Endometrium (tissue), 2 donors: ENCODE results near the gene CTTN.

Source experiments
- FAIRE-seq: peaks from 2 replicates; lab custom pipeline; 2012; peaks lifted over from hg19 to GRCh38; lab: Jason Lieb, UNC
- donor health status: control.
- donor health status: control.

CTTN gene

DNA sequence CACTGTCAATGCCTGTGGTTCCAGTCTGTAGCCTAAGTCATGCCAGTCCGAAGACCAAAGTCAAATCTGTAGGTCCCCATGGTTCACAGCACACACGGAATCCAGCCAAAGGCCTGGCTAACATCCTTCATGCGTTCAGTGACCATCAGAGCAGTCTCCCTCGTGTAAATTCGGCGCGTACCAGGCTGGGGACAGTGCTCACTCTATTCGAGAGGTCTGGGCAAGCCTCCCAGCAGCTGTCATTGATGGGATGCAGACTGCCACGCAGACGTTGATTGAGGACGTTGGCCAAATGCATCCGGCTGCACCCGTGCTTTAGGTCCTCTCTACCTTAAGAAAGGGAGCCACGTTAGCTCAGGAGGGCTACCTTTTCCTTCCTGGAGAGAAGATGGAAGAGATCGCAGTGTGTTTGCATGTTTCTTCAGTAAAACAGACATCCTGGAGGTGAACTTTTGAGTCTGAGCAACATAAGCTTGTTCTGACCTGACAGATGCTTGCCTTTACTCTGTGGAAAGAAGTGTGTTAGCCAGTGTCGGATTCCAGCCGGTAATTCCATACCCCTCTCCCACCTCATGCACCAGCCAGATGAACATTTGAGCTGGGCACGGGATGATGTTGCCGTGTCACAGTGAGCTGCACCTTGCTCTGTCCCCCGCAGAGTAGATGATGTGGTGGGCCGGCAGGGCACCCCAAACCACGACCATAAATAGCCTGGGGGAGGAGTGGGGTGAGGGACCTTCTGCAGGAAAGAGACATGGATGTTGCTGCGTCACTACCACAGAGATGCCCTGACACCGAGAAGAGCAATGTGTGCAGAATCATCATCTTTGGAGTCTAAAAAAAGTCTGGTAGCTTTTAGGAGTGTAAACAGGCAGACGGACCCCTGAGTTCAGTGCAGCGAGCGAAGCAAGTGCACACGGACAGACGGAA, 12.2 kb downstream of the CTTN start:
- FAIRE-seq: no peak

DNA sequence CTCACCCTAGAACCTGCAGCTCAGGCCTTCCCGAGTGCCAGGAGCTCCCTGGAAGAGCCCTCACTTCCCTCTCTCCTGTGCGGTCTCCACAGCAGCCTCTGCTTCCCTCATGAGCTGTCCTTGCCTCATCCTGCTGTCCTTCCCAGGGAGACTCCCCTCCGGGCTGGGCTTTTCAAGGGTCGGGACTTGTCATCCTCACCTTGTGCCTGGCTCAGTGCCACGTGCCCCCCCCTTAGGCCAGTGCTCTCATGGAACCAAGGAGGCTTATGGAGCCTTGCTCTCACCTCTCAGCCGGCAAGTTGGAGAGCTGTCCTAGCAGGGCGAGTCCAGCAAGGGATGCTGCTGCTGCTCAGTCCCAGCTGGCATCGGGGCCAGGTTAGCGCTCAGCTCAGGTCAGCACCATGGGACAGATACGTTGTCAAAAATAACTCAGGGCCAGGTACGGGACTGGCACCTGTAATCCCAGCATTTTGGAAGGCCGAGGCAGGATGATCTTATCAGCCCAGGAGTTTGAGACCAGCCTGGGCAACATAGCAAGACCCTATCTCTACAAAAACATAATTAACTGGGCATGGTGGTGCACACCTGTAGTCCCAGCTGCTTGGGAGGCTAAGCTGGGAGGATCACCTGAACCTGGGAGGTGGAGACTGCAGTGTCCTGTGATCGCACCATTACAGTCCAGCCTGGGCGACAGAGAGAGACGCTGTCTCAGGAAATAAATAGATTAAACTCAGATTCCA, 13.6 kb downstream of the CTTN start:
- no peak for FAIRE-seq

GRCh38 chr11:70413151-70413550, 14.8 kb downstream of the CTTN start:
- no peak for FAIRE-seq

DNA sequence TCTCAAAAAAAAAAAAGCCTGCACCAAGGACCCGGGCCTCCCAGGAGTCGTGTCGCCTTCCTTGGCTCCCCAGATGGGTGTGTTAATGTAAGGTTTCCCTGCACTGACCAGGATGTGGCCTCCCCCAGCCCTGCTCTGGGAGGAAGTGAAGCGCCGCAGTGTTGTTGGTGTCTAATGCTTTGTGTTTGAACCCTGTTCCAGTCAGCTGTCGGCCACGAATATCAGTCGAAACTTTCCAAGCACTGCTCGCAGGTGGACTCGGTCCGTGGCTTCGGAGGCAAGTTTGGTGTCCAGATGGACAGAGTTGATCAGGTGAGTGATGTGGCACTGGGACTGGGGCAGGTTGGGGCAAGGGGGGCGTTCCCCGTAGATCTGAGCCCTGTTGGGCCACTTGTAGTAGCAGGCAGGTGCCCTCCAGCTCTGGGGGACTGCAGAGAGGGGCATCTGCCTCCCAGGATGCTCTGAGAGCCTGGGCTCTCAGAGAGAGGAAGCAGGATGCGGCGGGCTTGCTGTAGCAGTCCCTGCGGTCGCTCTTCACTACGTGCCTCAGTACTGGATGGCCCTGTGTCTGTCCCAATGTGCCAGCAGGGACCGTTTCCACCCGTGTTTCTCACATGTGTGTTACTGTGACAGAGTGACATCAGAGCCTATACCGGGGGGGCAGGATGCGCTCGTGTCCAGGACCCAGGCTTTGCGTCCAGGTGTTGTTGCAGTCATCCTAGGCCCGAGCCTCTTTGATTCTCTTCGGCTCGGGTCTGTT, 16.2 kb downstream of the CTTN start:
- no peak for FAIRE-seq

- FAIRE-seq: no peak
These were observed 16.9 kb downstream of the CTTN start for GRCh38 chr11:70415191-70415590.

DNA sequence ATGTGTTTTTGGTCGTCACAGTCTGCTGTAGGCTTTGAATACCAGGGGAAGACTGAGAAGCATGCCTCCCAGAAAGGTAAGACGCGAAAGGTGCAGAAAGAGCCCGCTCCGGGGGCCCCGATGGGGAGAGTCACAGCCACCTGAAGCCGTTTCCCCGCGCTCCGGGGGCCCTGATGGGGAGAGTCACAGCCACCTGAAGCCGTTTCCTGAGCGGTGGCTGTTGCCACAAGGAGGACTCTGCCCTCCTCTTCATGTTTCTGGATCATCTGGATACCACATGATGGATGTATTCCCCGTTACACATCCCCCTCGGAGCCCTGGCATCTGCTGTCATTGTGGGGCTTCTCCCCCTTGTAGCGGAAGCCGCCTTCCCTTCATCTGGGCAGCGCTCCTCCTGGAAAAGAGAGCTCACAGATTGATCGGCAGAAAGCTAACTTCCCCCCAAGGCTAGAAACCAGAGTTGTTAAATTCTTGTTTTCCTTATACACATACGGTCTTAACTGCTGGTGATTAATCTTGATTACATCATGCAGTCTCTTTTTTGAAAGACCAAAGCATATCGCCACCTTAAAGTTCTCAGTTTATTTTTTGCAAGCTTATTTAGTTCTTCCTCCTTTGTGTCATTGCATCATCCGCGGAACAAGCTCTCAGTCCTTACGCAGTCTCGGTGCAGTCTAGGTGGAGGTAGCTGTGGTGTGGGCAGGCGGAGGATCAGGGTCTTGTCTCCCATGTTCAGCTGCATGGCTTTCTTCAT, 17.5 kb downstream of the CTTN start:
- FAIRE-seq: no peak

GRCh38 chr11:70416881-70417280, 18.6 kb downstream of the CTTN start:
- no peak for FAIRE-seq

GRCh38 chr11:70418130-70418529, 19.8 kb downstream of the CTTN start:
- no peak for FAIRE-seq

GRCh38 chr11:70419307-70420007, 21.1 kb downstream of the CTTN start:
- FAIRE-seq: no peak

- FAIRE-seq: no peak
These were observed 21.7 kb downstream of the CTTN start for GRCh38 chr11:70420008-70420464.

GRCh38 chr11:70420496-70420895, 22.2 kb downstream of the CTTN start:
- FAIRE-seq: no peak

DNA sequence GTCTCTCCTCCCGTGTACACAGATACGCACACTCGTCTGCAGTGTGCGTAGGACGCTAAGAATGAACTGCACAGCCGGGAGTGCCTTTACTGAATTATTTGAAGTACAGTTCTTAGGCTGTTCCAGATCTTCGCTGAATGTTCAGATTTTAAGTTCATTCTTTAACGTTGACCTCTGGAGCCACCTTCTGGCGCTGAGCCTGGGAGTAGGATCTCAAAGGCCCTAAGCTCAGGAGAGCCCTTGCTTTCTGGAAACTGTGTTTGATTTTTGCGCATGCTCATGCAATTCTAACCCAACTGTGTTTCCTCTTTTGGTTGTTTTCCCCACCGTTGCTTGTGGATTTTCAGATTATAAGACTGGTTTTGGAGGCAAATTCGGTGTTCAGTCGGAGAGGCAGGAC, 22.8 kb downstream of the CTTN start:
- FAIRE-seq: no peak

- FAIRE-seq: no peak
These were observed 24.6 kb downstream of the CTTN start for GRCh38 chr11:70422692-70423522.

DNA sequence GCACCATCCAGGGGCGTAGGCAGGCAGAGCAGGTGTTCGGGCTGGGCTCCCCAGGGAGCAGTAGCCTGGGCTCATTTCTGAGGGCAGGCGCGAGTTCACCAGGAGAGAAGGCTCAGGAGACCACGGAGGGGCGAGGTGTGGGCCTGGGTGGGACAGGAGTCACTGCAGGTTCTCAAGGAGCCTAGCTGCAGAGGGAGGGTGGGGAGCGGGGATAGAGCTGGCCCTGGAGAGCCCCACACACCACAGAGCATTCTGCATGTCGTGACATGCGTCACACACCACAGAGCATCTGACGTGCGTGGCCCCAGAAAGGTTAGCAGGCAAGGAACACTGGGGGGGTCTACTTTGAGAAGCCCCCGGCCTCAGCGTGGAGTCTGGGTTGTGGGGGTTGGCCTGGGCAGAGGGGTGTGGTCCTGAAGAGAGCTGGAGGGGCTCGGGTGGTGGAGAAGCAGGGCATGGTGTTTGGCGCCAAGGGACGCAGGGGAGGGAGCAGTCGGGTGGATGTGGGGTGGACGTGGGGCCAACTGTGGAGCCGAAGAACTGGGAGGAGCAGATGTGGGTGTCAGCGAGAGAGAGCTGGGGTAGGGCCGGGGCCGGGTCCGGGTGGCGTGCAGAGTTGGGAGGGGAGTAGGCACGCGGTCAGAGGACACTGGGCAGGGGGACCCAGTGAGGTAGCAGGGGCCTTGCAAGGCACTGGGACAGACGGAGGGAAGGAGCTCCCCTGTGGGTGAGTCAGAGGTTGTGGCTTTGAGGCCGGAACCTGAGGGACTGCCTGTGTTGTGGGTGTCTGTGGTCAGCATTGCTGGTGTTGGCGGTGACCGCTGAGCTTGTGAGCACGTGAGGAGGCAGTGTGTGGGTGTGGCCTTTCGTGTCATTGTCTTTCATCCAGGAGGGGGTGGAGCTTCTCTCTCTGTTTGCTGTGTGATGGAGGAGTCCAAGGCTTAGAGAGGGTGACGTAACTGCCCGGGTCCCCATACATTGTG, 25.5 kb downstream of the CTTN start:
- no peak for FAIRE-seq

- FAIRE-seq: no peak
These were observed 26.5 kb downstream of the CTTN start for GRCh38 chr11:70424765-70425344.

GRCh38 chr11:70427436-70427835, 29.1 kb downstream of the CTTN start:
- no peak for FAIRE-seq

DNA sequence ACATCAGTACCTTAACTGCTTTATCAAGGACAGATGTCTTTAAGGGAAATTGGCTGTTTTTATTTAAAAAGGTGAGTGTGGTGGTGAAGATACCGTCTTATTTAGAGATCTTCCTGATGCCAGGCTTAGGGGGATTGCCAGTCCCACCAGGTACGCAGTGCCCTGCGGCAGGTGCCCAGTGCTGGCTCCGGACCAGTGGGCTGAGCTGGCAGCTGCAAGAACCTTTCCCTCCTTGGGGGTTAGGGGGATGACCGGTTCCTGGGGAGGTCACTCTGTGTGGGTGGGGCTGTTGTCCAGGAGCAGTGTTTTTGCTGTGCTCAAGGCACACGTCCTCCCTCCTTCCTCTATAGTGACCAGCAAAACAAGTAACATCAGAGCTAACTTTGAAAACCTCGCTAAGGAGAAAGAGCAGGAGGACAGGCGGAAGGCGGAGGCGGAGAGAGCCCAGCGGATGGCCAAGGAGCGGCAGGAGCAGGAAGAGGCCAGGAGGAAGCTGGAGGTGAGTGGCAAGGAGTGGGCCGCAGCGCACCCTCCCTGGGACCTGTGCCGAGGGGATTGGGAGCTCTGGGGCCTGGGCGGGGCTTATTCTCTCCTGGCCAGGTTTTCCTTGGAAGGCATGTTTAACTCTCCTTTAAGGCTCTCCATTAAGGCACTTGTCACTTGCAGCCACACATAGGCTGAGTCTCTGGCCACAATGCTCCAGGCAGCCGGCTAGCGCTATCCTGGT, 30.5 kb downstream of the CTTN start:
- FAIRE-seq: no peak

GRCh38 chr11:70429428-70429705, 31.0 kb downstream of the CTTN start:
- FAIRE-seq: no peak
